ENCODE measurements around the gene APLNR.

The APLNR gene

GRCh38 chr11:57266157-57266556 lies 29.1 kb upstream of the APLNR start:
- TF ChIP-seq CTCF (IDR thresholded peaks at IDR 0.05; ENCODE audit: low read depth, low read length), result no peak
- in situ Hi-C loops (cut with HindIII; ENCODE audit: low sequenced_read_pairs), result no loop called here
- H3K4me3 ChIP-seq (ENCODE audit: low read depth, low read length), result no peak overlapping the region
- no peak for DNase-seq (ENCODE audit: low read depth, low spot score)

GRCh38 chr11:57263351-57263750 lies 26.3 kb upstream of the APLNR start:
- no peak for TF ChIP-seq CTCF (IDR thresholded peaks at IDR 0.05; ENCODE audit: low read depth, low read length)
- H3K4me3 ChIP-seq (ENCODE audit: low read depth, low read length), result no peak overlapping the region
- in situ Hi-C loops (cut with HindIII; ENCODE audit: low sequenced_read_pairs), result no loop called here
- DNase-seq (ENCODE audit: low read depth, low spot score), result no peak

- no peak for TF ChIP-seq CTCF (IDR thresholded peaks at IDR 0.05; ENCODE audit: low read depth, low read length)
- no peak overlapping the region for H3K4me3 ChIP-seq (ENCODE audit: low read depth, low read length)
- in situ Hi-C loops (cut with HindIII; ENCODE audit: low sequenced_read_pairs), result no loop called here
- DNase-seq (ENCODE audit: low read depth, low spot score), result no peak
Observed at GRCh38 chr11:57262157-57262556, 25.1 kb upstream of the APLNR start.

GRCh38 chr11:57260937-57261783 lies 24.1 kb upstream of the APLNR start:
- no peak for DNase-seq (ENCODE audit: low read depth, low spot score)
- no peak for TF ChIP-seq CTCF (IDR thresholded peaks at IDR 0.05; ENCODE audit: low read depth, low read length)
- in situ Hi-C loops (cut with HindIII; ENCODE audit: low sequenced_read_pairs), result no loop called here
- H3K4me3 ChIP-seq (ENCODE audit: low read depth, low read length), result no peak overlapping the region

GRCh38 chr11:57256119-57256518 lies 19.1 kb upstream of the APLNR start:
- in situ Hi-C loops (cut with HindIII; ENCODE audit: low sequenced_read_pairs), result no loop called here
- DNase-seq (ENCODE audit: low read depth, low spot score), result no peak
- no peak for TF ChIP-seq CTCF (IDR thresholded peaks at IDR 0.05; ENCODE audit: low read depth, low read length)
- no peak overlapping the region for H3K4me3 ChIP-seq (ENCODE audit: low read depth, low read length)

- H3K4me3 ChIP-seq (ENCODE audit: low read depth, low read length), result no peak overlapping the region
- in situ Hi-C loops (cut with HindIII; ENCODE audit: low sequenced_read_pairs), result no loop called here
- no peak for DNase-seq (ENCODE audit: low read depth, low spot score)
- no peak for TF ChIP-seq CTCF (IDR thresholded peaks at IDR 0.05; ENCODE audit: low read depth, low read length)
Observed at GRCh38 chr11:57255618-57256017, 18.6 kb upstream of the APLNR start.

All from astrocyte of the spinal cord (primary cell).